SU-DHL-6 (cell line): Measurements from ENCODE around the gene CCR4.
"Not testable (repeated sequence)": the region's sequence is repeated elsewhere in the genome, so short reads cannot be mapped to it uniquely, and the experiment has no call there.

ENCODE experiments used
- H2AFZ ChIP-seq: fragments of 200-600 bp; sonication (generic); 2 replicates; pipeline ENCODE4 v1.6.1; 2014; ENCODE audit warnings: low read depth, mild to moderate bottlenecking, moderate library complexity, mixed read lengths, antibody characterized with exemption, low read length; ENCODE audit not compliant: severe bottlenecking
- H3F3A ChIP-seq: fragments of 200-600 bp; shearing (Covaris generic); 2 replicates; pipeline ENCODE4 v1.6.0; 2016; ENCODE audit warnings: antibody characterized with exemption, mild to moderate bottlenecking; ENCODE audit not compliant: insufficient read depth
- H3K27ac ChIP-seq: fragments of 200-600 bp; sonication (generic); 2 replicates; pipeline ENCODE4 v1.5.1; 2016; ENCODE audit warnings: low read depth, mild to moderate bottlenecking, low read length, moderate library complexity, mixed read lengths
- H3K27me3 ChIP-seq: fragments of 200-600 bp; sonication (generic), shearing (Covaris generic); 2 replicates; pipeline ENCODE4 v1.6.0; 2014; ENCODE audit warnings: mild to moderate bottlenecking, low read length
- H3K36me3 ChIP-seq: fragments of 200-600 bp; sonication (generic); 2 replicates; pipeline ENCODE4 v1.6.1; 2014; ENCODE audit warnings: mild to moderate bottlenecking, low read length, mixed read lengths
- H3K4me2 ChIP-seq: fragments of 300-600, 200-600 bp; shearing (Covaris generic), sonication (generic); 2 replicates; pipeline ENCODE4 v1.6.0; 2014; ENCODE audit warnings: low read length, low read depth, mild to moderate bottlenecking; ENCODE audit not compliant: poor library complexity, severe bottlenecking
- H3K4me3 ChIP-seq: fragments of 200-600 bp; sonication (generic); 2 replicates; pipeline ENCODE4 v1.5.1; 2014; ENCODE audit warnings: antibody characterized with exemption, low read length, mild to moderate bottlenecking, mixed read lengths; ENCODE audit not compliant: insufficient read depth, poor library complexity, severe bottlenecking
- H3K79me2 ChIP-seq: fragments of 200-600 bp; sonication (generic); 2 replicates; pipeline ENCODE4 v1.6.1; 2014; ENCODE audit warnings: mild to moderate bottlenecking, low read length, moderate library complexity; ENCODE audit not compliant: insufficient read depth
- H3K9ac ChIP-seq: fragments of 200-600 bp; sonication (generic); 2 replicates; pipeline ENCODE4 v1.7.0; 2014; ENCODE audit warnings: mild to moderate bottlenecking, low read length
- H3K9me2 ChIP-seq: fragments of 200-600 bp; sonication (generic); replicated peaks from 2 replicates; pipeline ENCODE4 v1.6.1; 2014; ENCODE audit warnings: low read length; ENCODE audit not compliant: insufficient read depth
- H3K9me3 ChIP-seq: fragments of 200-600 bp; sonication (generic); 2 replicates; pipeline ENCODE4 v1.6.1; 2014; ENCODE audit warnings: low read length, mixed read lengths; ENCODE audit not compliant: insufficient read depth
- H4K20me1 ChIP-seq: fragments of 200-600 bp; sonication (generic); 2 replicates; pipeline ENCODE4 v1.6.1; 2014; ENCODE audit warnings: low read depth, mild to moderate bottlenecking, antibody characterized with exemption, low read length, moderate library complexity, mixed read lengths
- CTCF ChIP-seq: fragments of 200-600 bp; sonication (generic); IDR thresholded peaks from one replicate; pipeline ENCODE4 v1.5.1; 2017; ENCODE audit warnings: antibody characterized with exemption, mild to moderate bottlenecking, low read length, moderate library complexity; ENCODE audit not compliant: insufficient read depth, poor library complexity, severe bottlenecking
- EZH2phosphoT487 ChIP-seq: fragments of 200-600 bp; sonication (generic), shearing (Covaris generic); conservative IDR thresholded peaks from 2 replicates; pipeline ENCODE4 v1.6.1; 2018; ENCODE audit warnings: mild to moderate bottlenecking, antibody characterized with exemption, low read length, moderate library complexity, mixed read lengths

CCR4 gene

GRCh38 chr3:32919920-32920319 lies 31.5 kb upstream of the CCR4 start:
- H3F3A ChIP-seq = no peaks in the 10 kb centered on the region
- TF ChIP-seq EZH2phosphoT487 = no peak

GRCh38 chr3:32922078-32922477 lies 29.4 kb upstream of the CCR4 start:
- Histone ChIP-seq H3K27me3 (no peaks in the 10 kb centered on the region), H4K20me1 (no peaks in the 10 kb centered on the region), H3K4me2 (no peak overlapping the region), H3K9ac (no peak overlapping the region), H3K4me3 (no peak overlapping the region), H3K9me3 (peaks cover 9% of the 10 kb centered on the region; the same call in 1 of the 2 replicates), H2AFZ (no peak overlapping the region), H3K9me2 (no peaks in the 10 kb centered on the region), H3K79me2 (no peaks in the 10 kb centered on the region), H3K36me3 (no peaks in the 10 kb centered on the region), H3K27ac (no peak overlapping the region), H3F3A (no peaks in the 10 kb centered on the region)
- no peak for TF ChIP-seq EZH2phosphoT487
- no peak for TF ChIP-seq CTCF

More at GRCh38 chr3:32919920-32920319, 31.5 kb upstream of the CCR4 start:
- H3K9me2 ChIP-seq = no peaks in the 10 kb centered on the region
- H3K27ac ChIP-seq = no peak overlapping the region
- H3K4me2 ChIP-seq = no peak overlapping the region
- no peak overlapping the region for H2AFZ ChIP-seq
- H4K20me1 ChIP-seq = no peaks in the 10 kb centered on the region
- H3K36me3 ChIP-seq = no peaks in the 10 kb centered on the region
- no peaks in the 10 kb centered on the region for H3K27me3 ChIP-seq
- H3K9me3 ChIP-seq = peaks cover 13% of the 10 kb centered on the region; the same call in 1 of the 2 replicates
- no peak overlapping the region for H3K4me3 ChIP-seq
- H3K9ac ChIP-seq = no peak overlapping the region
- H3K79me2 ChIP-seq = no peaks in the 10 kb centered on the region

DNA sequence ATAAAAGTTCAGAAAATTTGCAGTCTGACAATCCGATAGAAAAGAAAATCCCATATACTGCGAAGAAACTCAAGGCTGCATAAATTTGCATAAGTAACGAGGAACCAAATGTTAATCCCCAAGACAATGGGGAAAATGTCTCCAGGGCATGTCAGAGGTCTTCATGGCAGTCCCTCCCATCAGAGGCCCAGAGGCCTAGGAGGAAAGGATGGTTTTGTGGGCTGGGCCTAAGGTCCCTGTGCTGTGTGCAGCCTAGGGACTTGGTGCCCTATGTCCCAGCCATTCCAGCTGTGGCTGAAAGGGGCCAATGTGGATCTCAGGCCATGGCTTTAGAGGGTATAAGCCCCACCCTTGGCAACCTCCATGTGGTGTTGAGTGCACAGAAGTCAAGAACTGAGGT lies 21.3 kb upstream of the CCR4 start:
- H3K9me3 ChIP-seq = no peaks in the 10 kb centered on the region

DNA sequence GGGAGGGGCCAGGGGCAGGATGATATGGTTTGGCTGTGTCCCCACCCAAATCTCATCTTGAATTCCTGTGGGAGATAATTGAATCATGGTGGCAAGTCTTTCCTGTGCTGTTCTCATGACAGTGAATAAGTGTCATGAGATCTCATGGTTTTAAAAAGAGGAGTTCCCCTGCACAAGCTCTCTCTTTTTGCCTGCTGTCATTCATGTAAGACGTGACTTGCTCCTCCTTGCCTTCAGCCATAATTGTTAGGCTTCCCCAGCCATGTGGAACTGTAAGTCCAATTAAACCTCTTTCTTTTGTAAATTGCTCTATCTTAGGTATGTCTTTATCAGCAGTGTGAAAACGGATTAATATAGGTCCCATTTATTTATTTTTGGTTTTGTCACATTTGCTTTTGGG lies 20.2 kb upstream of the CCR4 start:
- H2AFZ ChIP-seq, H3K27me3 ChIP-seq, H3K9ac ChIP-seq, H3K27ac ChIP-seq, H3K79me2 ChIP-seq, H3K9me3 ChIP-seq, H3K9me2 ChIP-seq, H3F3A ChIP-seq, H3K36me3 ChIP-seq, H3K4me2 ChIP-seq, H4K20me1 ChIP-seq, H3K4me3 ChIP-seq: not testable (repeated sequence)

More for the DNA sequence above, 21.3 kb upstream of the CCR4 start:
- H3K4me2 ChIP-seq = no peak overlapping the region
- no peak overlapping the region for H3K27ac ChIP-seq
- H3K79me2 ChIP-seq = no peaks in the 10 kb centered on the region
- no peak overlapping the region for H3K4me3 ChIP-seq
- H3F3A ChIP-seq = no peaks in the 10 kb centered on the region
- H3K36me3 ChIP-seq = no peaks in the 10 kb centered on the region
- H3K9me2 ChIP-seq = no peaks in the 10 kb centered on the region
- H2AFZ ChIP-seq = no peak overlapping the region
- H3K27me3 ChIP-seq = no peaks in the 10 kb centered on the region
- TF ChIP-seq CTCF = no peak
- H3K9ac ChIP-seq = no peak overlapping the region
- H4K20me1 ChIP-seq = no peaks in the 10 kb centered on the region
